Measurements from ENCODE around the gene CHCHD6.

GRCh38 chr3:126682009-126682408 lies 22.0 kb upstream of the CHCHD6 start:
- no peak for TF ChIP-seq POLR2AphosphoS5 (IDR thresholded peaks at IDR 0.05; ENCODE audit: low read depth, low read length)
- no peak for TF ChIP-seq POLR2A (IDR thresholded peaks at IDR 0.05; ENCODE audit: low read depth, low read length)
- TF ChIP-seq TAF1 (IDR thresholded peaks at IDR 0.05; ENCODE audit: borderline replicate concordance, low read depth, low read length): no peak

Data from GM12892 (cell line).